ENCODE data around the gene GLB1L2.
"Not testable (repeated sequence)": the region's sequence is repeated elsewhere in the genome, so short reads cannot be mapped to it uniquely, and the experiment has no call there.

Gene GLB1L2

DNA sequence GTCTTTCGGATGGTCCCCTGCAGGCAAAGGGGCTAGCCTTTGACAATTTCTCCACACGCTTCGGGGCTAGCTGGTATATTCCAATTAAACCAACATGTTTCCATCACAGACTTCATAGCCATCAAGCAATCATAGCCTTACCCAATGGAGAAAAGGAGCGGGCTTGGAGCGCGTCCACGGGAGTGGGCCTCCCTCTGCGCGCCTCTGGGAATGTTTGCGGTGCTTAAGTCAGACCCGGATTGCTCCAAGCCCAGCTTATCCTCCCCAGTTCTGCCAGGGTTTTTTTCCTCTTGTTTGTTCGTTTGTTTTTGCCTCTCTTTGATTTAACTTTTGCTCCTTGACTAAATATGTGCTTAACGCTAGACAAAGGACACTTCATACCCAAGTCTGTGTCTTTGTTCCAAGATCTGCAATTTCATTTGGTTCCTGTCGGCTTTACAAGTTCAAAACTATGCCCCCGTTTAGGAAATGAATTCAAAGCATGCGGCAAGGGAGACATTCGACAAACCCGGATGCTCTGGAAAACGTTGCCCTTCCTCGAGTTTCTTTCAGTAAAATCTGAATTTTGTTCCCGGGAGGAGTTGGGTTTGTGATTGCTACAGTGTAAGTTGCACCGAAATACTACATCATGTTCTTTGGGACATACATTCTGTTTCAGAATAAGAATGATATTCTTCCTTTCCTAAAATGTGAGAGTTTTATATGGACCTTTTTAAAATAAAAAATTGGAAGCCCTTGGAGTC is 1.0 kb upstream of the GLB1L2 start:
- DNase-seq = no peak

DNA sequence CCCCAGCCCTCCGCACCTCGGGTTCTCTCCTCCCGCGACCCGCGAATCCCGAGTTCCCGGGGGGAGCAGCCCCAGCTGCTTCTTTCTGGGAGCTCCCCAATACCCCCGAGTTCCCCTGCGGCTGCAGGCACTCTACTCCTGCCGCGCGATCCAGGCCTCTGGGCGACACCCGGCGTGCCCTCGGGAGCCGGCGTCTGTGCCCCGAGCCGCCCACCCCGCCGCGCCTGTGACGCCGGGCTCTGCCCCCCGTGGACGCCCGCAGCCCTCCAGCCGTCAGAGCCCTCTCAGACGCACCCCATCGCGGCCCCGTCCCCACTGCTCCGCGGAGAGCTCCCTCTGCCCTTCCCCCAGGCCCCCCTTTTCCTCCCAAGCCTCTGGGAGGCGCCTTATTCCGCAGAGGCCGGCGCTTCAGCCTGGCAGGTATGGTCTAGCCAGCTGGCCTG is 422 bp downstream of the GLB1L2 start:
- peak; percentile 35 for DNase-seq

DNA sequence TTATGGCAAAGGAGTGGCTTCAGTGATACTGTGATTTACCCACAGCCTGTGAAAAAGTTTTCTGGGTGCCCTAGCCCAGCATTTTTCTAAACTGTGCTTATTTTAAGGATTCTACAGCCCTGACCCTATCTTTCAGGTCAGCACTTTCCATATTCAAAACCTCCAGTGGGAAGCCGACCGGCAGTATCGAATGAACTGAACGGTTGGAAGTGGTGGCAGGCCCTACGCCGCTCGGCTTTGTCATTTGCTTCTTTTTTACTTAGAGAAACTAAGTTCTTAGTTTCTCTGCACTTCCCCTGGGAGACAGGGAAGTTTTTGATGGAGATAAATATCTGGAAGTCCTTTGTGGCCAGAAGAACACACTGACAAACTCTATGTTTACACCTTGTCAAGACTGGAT is 994 bp downstream of the GLB1L2 start:
- DNase-seq = no peak

DNA sequence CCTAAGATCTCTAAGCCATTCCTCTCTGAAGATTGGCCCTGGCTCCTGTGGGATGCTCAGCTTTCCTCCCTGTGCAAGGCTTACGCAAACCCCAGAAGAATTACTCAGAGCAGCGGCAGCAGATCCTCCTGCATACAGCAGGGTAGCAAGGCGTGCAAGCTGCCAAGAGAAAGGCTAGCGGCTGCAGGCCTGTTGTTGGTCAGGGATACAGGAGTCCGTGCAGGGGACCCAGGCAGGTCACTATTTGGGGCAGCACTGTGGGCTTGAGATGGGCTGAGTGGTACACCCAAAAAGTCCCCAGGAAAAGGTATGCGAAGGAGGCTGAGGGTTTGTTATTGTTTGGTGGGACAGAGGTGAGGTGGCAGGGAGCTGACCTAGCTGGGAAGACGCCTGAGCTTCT is 1.5 kb downstream of the GLB1L2 start:
- no peak for DNase-seq

DNA sequence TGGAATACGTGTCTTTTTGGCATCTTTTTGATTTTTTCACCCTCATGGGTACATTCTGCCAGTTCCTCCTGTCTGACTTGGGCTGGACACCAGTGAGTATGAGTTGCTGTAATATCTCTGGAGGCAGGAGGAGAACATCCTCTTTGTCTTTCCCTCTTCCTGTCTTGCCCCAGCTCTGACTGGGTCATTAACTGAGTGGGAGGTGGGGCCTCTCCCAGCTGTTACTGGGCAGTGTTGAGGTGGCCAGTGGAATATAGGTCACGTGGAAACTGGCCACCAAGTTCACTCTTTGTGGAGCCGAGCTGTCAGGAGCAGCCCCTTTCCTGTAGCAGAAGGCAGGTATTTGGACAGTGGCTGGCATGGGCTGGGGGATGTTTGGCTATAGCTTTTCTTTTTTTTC is 2.2 kb downstream of the GLB1L2 start:
- no peak for DNase-seq

DNA sequence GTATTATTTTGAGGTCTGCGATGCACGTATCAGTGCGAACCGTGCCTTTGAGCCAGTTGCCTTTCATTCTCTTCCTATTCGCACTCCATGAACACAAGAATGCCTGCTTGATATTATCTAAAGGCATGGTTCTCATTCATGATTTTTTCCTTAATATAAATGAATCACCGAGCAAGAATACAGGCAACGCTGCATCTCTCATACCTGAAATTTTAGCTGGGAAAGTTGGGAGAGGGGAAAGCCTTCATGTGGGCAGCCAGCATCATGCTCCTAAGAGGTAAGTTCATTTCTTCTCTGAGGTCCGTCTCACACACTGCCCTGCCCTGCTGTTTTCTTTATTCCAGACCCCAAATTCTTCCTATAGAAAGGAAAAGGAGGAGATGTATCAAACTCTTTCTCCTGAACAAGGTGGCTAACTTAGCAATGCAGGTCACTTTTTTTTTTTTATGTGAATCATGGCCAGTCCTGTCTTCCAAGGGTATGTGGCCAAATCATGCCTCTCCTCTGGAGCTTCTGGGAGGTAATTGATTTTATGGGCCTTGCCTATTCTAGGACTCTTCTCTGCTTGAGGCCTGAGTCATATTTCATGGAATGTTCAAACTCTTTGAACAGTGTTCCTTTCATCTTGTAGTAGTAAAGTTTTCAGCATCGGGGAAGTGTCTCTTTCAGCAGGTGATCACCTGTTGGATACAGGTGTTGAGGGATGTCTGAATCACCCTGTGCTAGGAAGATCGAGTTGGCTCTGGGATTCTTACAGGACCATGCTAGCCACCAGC is 3.2 kb downstream of the GLB1L2 start:
- no peak for DNase-seq

DNA sequence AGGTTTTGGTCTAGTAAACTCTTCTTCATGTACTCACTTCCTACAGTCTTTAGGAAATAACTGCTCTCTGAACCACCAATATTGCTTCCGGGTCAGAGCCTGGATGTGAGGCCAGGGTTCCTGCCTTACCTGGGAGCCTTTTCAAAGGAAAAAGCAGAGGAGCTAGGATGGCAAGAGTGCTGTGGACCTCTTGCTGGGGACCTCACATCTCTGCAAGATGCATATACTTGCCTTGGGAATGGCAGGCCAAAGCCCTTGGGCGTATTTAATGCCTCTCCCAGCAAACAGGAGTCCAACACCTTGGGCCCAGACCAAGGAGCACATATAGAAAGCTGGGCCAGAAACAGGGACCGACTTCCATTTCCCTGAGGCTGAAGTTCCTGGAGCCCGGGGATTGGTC is 5.3 kb downstream of the GLB1L2 start:
- no peak for DNase-seq

DNA sequence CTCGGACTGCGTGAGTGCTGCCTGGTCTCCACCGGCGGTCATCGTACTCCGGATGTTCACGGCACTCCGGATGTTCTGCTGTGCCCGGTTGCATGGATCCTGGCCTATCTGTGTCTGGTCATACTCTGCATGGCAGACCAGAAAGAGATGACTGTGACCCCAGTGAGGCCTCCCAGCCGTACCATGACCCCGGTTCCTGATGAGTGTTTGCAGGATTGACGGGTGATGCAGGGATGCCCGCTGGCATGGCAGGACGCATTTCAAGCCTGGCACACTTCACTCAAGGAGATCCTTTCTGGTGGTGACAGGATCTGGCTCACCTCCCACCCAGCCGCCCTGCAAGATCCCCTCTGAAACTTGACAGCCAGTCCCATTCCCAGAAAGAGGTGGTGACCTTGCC is 6.3 kb downstream of the GLB1L2 start:
- DNase-seq = no peak

DNA sequence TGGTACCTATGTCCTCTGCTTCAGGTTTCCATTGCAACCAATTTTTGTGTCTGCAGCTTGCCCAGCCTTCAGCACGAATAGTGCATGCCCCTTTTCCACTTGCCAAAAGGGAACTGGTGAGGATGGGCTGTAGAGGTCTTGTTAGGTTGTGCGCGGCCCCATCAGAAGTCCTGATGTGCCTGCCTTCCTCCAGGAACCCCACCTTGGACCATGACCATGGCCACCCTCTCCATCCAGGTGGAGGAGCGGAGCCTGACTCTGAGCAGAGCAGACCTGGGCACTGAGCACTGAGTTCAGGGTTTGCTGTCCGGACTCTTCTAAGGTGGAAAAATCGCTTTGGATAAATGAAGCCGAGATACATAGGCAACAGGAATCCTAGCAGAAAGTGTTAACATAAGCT is 6.9 kb downstream of the GLB1L2 start:
- no peak for DNase-seq

DNA sequence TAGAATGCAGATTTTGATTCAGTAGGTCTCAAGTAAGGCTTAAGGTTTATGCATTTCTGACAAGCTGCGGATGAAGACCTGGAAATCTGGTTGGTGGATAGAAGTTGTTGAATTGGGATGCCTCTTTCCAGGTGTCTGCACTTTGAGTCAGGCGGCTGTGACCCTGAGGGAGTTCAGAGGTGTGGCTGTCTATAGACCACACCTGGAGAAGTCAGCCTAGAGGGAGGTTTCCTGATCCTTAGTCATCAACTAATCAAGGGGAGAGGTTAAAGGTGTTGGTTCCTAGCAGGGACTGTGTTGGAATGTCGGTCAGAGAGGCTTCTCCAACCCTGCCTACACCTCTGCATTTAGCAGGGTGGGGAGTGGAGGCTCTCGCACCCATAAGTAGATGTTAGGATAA is 8.0 kb downstream of the GLB1L2 start:
- no peak for DNase-seq

DNA sequence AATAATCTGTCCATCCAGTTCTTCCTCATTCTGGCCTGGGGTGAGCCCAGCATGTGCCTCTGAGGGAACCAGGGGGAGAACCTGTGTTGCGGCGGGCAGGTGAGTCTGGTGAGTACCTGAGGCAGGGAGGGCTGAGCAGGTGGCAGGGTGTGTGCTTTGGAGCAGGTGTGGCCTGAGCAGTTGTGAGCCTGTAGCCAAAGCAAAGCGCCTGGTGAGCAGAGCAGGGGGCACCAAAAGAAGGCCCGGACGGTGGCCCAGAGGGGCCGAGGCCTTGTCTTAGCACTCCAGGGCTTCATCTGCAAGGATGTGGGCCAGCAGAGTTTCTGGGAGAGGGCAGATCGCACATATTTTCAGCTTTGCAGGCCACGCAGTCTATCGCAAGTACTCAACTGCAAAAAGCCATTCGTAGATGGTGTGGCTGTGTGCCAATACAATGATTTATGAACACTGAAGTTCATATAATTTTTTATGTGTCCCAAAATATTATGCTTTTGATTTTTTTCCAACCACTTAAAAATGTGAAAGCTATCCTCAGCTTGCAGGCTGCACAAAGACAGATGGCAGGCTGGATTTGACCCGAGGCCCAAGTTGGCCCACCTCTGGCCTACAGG is 8.7 kb downstream of the GLB1L2 start:
- DNase-seq = peak; percentile 39

DNA sequence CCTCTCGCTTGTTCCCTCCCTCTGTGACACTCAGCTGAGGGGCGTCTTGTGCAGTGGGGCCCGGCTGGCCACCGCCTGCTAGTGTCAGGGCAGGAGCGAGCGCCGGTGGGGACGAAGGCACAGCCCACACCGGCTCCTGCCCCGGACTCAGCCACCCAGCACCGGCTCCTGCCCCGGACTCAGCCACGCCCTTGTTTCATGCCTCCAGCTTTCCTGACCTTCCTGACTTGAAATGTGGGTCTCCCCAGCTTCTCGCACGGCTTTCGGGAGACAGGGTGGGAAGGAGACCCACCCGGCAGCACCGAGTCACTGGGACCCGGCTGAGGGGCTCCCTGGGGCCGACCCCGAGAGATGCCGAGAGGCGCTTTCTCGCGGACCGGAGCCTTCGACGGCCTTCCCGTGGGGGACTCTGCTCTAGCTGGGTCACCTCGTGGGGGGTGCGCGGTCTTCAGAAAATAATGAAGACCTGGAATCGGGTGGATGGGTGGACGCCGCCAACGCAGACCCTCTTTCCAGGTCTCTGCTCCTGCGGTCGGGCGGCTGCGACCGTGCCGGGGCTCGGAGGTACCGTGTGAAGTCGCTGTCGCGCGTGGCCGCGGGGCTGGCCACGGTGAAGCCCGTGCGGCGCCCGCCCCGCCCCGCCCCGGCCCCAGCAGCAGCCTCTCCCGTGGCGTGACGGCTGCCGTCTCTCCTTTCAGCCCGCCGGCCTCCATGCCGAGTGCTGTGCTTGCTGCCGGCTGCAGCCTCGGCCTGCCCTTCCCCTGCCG is 10.2 kb downstream of the GLB1L2 start:
- DNase-seq = no peak

DNA sequence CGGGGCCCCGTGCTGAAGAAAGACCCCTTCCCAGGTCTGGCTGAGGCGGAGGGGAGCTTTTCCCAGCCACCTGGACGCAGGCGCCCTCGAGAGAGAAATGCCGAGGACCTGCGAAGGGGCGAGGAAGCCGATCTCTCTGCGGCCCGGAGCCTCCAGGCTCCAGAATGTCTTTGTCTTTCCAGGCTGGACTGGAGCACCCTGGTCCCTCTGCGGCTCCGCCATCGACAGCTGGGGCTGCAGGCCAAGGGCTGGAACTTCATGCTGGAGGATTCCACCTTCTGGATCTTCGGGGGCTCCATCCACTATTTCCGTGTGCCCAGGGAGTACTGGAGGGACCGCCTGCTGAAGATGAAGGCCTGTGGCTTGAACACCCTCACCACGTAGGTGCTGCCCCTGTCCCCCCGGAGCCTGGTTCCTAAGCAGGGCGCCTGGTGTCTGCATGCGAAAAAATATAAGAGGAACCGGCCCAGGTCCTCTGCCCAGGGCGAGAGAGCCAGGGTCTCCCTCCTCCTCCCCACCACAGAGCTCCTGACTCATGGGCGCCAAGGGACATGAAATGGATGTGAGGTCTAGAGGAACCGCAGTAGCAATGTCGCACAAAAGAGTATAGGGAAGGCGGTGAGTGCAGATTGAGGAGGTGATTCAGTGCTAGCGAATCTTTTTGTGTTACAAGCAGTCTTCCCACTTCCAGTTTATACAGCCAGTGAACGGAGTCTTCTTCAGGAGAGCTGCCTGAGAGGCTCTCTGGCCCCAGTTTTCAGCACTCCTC is 11.0 kb downstream of the GLB1L2 start:
- no peak for DNase-seq

DNA sequence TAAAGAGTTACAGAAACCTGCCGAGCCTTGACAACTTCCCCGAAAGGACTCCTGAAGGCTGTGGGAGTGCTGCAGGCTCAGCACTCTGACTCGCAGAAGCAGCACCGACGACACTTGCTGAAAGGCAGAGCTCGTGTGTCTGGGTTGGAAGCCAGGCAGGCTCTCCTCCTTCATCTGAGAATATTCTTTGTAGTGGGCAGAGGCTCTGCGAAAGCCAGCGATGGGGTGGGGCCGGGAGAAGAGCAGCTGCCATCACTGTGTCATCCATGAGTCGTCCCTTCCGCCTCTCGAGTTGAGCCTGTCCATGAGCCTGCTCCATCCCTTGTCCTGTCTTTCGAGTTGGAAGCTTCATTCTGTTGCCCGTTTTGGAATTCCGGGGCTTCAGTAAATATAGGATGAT is 11.9 kb downstream of the GLB1L2 start:
- DNase-seq = no peak

DNA sequence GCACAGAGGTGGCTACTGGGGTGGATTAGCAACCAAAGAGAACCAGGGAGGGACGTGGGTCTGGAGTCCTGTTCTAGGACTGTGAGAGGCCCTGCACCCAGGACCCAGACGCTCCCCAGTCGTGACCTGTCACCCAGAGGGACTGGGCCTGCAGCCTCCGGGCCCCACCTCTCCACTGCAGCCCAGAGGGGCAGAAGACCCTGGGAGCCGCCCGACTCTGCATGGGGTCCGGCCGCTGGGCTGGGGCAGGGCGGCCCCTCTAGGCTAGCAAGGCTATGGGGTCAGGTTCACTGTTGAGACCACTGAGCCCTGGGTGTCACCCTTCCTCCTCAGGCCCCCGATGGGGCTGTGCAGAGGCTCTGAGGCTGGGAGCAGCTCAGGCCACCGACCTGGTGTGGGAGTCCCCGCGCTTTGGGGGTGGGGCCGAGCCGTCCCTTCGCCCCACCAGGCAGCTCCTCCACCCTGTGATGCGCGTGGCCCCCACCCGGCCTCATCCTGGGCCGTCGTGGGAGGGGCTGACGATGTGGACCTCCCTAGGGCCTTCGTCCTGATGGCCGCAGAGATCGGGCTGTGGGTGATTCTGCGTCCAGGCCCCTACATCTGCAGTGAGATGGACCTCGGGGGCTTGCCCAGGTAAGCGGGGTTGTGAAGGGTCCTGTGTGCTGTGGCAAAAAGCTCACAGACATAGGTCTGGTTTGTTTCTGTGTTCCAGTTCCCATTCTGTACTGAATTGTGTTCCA is 12.9 kb downstream of the GLB1L2 start:
- DNase-seq = not testable (repeated sequence)

DNA sequence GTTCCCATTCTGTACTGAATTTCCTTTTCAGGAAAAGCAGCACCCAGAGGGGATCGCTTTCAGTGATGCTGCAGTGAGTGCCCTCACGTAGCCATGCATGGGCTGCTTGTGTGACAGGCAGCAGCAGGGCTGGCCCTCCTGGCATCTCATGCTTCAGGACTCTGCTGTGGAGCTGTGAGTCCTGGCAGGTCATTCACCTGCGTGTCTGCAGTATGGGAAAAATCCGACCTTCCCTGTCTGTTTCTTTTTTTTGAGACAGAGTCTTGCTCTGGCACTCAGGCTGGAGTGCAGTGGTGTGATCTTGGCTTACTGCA is 13.4 kb downstream of the GLB1L2 start:
- no peak for DNase-seq

DNA sequence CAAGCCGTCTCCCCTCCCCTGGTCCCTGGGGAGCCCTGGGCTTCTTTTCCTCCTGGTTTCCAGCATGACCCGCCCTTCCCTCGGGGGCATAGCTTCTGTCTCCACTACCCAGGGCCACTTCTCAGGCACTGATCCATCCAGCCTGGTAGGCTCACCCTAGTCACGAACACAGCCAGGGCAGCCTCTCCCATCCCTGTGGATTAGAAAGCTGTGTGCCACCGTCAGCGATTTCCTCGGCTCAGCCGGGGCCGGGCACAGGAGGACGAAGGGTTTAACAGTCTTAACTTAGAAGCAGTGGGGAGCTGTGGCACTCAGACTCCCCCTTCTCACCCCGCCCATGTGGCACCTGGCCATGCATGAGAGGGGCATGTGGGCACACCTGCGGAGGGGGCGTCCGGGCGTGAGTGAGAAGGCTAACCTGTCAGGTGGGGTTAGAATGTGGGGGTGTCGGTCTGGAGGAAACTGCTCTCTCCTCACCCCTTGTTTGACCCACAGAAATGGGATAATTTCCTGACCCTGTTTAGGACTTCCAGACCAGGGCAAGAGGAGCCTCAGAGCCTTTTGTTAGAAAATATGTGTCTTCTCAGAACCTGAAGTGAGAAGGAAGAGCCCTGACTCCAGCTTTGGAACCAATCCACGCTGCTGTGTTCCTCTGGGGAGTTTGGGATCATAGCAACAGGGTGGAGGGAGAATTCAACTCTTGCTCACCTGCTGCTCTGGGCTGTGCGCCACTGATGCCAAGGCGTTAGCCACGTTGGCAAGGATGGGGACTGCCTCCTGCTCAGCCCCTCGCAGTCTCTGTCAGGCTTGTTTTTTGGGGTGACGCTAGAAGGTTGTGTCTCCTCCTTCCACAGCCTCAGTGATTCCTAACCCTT is 14.6 kb downstream of the GLB1L2 start:
- no peak for DNase-seq

DNA sequence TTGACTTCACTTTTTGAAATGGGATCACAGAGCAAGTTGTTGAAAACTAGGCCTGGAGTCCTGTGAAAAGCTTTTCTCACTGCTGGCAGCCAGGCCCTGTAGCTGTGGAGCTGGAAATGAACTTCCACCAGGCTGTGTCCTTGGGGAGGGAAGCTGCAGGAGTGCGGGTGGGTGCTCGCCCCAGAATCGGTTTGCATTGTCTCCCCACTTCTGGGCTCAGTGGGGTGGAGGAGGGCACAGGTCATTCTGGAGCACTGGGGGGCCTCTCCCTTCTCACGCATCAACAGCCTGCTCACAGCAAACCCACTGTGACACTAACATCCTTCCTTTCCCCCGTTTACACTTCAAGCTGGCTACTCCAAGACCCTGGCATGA is 15.2 kb downstream of the GLB1L2 start:
- DNase-seq = no peak

DNA sequence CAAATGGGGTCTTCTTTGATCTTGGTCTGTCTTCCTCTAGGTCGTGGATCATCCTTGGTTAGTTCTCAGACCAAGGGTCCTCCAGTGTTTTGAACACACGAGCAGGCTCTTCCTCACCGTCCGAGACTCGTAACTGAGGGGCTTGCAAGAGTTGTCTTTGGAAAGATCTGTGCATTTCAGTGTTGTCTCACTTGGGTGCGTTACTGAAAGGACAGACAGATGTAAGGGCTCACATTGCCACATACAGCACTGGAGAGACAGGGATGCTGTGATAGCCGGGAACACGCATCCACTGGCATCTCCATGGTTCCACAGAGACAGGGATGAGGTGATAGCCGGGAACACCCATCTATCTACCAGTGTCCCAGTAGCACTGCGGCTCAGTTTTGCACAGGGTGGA is 15.7 kb downstream of the GLB1L2 start:
- no peak for DNase-seq

DNA sequence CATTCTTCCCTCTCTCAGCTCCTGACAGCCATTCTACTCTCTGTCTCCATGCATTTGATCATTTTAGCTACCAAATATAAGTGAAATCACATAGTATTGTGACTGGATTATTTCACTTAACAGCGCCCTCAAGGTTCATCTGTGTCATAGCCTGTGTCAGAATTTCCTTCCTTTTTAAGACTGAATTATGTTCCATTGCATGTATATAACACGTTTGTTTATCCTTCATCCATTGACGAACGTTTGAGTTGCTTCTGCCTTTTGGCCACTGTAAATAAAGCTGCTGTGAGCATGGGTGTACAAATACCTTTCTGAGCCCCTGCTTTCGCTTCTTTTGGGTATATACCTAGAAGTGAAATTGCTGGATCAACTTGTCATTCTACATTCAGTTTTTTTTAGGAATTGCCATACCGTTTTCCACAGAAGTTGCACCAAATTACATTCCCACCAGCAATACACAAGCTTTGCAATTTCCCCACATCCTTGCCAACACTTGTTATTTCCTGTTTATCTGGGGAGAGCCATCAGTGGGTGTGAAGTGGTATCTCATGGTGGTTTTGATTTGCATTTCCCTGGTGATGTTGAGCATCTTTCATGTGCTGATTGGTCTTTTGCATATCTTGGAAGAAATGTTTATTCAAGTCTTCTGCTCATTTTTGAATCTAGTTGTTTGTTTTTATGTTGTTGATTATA is 17.5 kb downstream of the GLB1L2 start:
- DNase-seq = no peak

Measured in NCI-H774 (cell line).